B cell (primary cell): ENCODE measurements around the gene ADAMTSL1. TPM values are rescaled to one million over a fixed set of nuclear protein-coding genes. Genes with fewer than 3 reads are reported as not detected.

Experiments used
- ATAC-seq: fragments of 200-7000 bp; cut with Tn5 transposase; one replicate; pipeline ENCODE4 v1.10.0; 2021; ENCODE audit warnings: low read depth, mild to moderate bottlenecking, moderate number of reproducible peaks, moderate library complexity
- CTCF ChIA-PET: fragments of 350-600 bp; sonication (Branson Sonifier 250); formaldehyde crosslinking; loops from one replicate; lab custom pipeline; 2021; ENCODE audit warnings: antibody characterized with exemption, inconsistent platforms; lab: Charles Lee
- POLR2A ChIA-PET: fragments of 350-600 bp; sonication (Branson Sonifier 250); formaldehyde crosslinking; loops from one replicate; lab custom pipeline; 2021; ENCODE audit warnings: antibody characterized with exemption; lab: Charles Lee
- DNase-seq: peaks from one replicate; pipeline ENCODE4 v3.0.0; 2013
- H2AFZ ChIP-seq: 2 replicates; pipeline ENCODE4 v1.6.1; 2012; ENCODE audit warnings: mild to moderate bottlenecking, low read depth, low read length; ENCODE audit not compliant: insufficient read depth, poor library complexity, severe bottlenecking
- H3K27ac ChIP-seq, 2 donors: 1 replicate in 1 of 2; 2 replicates in 1 of 2; pipeline ENCODE4 v1.5.1; 2012 to 2013; ENCODE audit warnings: low read length in 2 of 2, mild to moderate bottlenecking in 2 of 2, moderate library complexity in 1 of 2
- H3K27me3 ChIP-seq, 4 experiments: fragments of 200-600 bp in 1 of 4; sonication (generic) in 1 of 4; replicated peaks in 1 of 4; 1 replicate in 2 of 4; 2 replicates in 2 of 4; pipeline versions ENCODE4 v1.6.1 to v1.7.0; 2013 to 2016; ENCODE audit warnings: low read length in 3 of 4, mild to moderate bottlenecking in 2 of 4, mixed read lengths in 1 of 4, moderate library complexity in 1 of 4; ENCODE audit not compliant: insufficient read depth in 4 of 4, control insufficient read depth in 3 of 4; ENCODE audit errors: control extremely low read depth in 1 of 4
- H3K36me3 ChIP-seq, 2 experiments: replicated peaks in 1 of 2; 1 replicate in 1 of 2; 2 replicates in 1 of 2; pipeline versions ENCODE4 v1.6.1 to v1.7.1; 2013; ENCODE audit warnings: low read length in 1 of 2; ENCODE audit not compliant: insufficient read depth in 2 of 2, control insufficient read depth in 1 of 2; ENCODE audit errors: control extremely low read depth in 1 of 2, extremely low read depth in 1 of 2
- H3K4me1 ChIP-seq, 2 donors: fragments of 200-600 bp in 1 of 2; sonication (generic) in 1 of 2; 1 replicate in 1 of 2; 2 replicates in 1 of 2; pipeline versions ENCODE4 v1.5.1 to v1.6.1; 2013 to 2017; ENCODE audit warnings: low read length in 2 of 2; ENCODE audit not compliant: control insufficient read depth in 2 of 2, insufficient read depth in 2 of 2
- H3K4me2 ChIP-seq: replicated peaks from 2 replicates; pipeline ENCODE3; 2012; ENCODE audit warnings: mild to moderate bottlenecking, low read depth, low read length; ENCODE audit not compliant: poor library complexity, severe bottlenecking
- H3K4me3 ChIP-seq, 5 experiments: fragments of 200-600 bp in 1 of 5; sonication (generic) in 1 of 5; 1 replicate in 3 of 5; 2 replicates in 2 of 5; pipeline versions ENCODE4 v1.5.1 to v1.7.0; 2011 to 2016; ENCODE audit warnings: low read length in 4 of 5, mild to moderate bottlenecking in 4 of 5, low read depth in 2 of 5, control low read depth in 1 of 5, moderate library complexity in 1 of 5; ENCODE audit not compliant: insufficient read depth in 1 of 5; ENCODE audit errors: control extremely low read depth in 1 of 5, extremely low read depth in 1 of 5
- H3K79me2 ChIP-seq: fragments of 200-600 bp; sonication (generic); one replicate; pipeline ENCODE4 v1.6.0; 2016; ENCODE audit warnings: low read length; ENCODE audit not compliant: control insufficient read depth, insufficient read depth
- H3K9ac ChIP-seq: fragments of 200-600 bp; sonication (generic); 2 replicates; pipeline ENCODE4 v1.6.1; 2017; ENCODE audit warnings: mild to moderate bottlenecking, low read length, moderate library complexity
- H3K9me3 ChIP-seq, 3 donors: one replicate each; pipeline versions ENCODE4 v1.6.1 to v1.7.1; 2013; ENCODE audit warnings: low read length in 2 of 3; ENCODE audit not compliant: control insufficient read depth in 2 of 3, insufficient read depth in 1 of 3; ENCODE audit errors: control extremely low read depth in 1 of 3
- H4K20me1 ChIP-seq: 2 replicates; pipeline ENCODE4 v1.6.0; 2012; ENCODE audit warnings: mild to moderate bottlenecking, low read length; ENCODE audit not compliant: insufficient read depth, control insufficient read depth, poor library complexity, severe bottlenecking
- H3K27ac Mint-ChIP-seq: one replicate; pipeline ENCODE4 v1.8.0; 2021; ENCODE audit warnings: mixed read lengths
- H3K27me3 Mint-ChIP-seq: one replicate; pipeline ENCODE4 v1.8.0; 2021; ENCODE audit warnings: mixed read lengths
- H3K4me1 Mint-ChIP-seq: one replicate; pipeline ENCODE4 v1.8.0; 2021; ENCODE audit warnings: mixed read lengths
- H3K4me3 Mint-ChIP-seq: one replicate; pipeline ENCODE4 v1.8.0; 2021; ENCODE audit warnings: mixed read lengths
- H3K9me3 Mint-ChIP-seq: one replicate; pipeline ENCODE4 v1.8.0; 2022; ENCODE audit warnings: mixed read lengths; ENCODE audit not compliant: insufficient read depth
- CTCF ChIP-seq: fragments of 200-600 bp; IDR thresholded peaks from one replicate; pipeline ENCODE4 v1.8.0; 2022; ENCODE audit warnings: antibody characterized with exemption, mild to moderate bottlenecking
- EZH2 ChIP-seq: IDR thresholded peaks from 2 replicates; pipeline ENCODE4 v1.6.1; 2012; ENCODE audit warnings: borderline replicate concordance, low read depth, mild to moderate bottlenecking, moderate library complexity, low read length; ENCODE audit not compliant: insufficient read depth, poor library complexity, severe bottlenecking
- WGBS: methylation state at CpG from one replicate; pipeline ENCODE4 v1.1.5; 2013; ENCODE audit warnings: missing lambda C conversion rate; ENCODE audit not compliant: insufficient coverage; 5-methylcytosine and 5-hydroxymethylcytosine counted together
- intact Hi-C: fragments of 100-400 bp; cut with micrococcal nuclease; formaldehyde crosslinking; loops from one replicate; pipeline ENCODE4 v1.10.0; 2022
- polyA plus RNA-seq: library from polyadenylated mRNA; depleted of rRNA; stranded (reverse); fragments of >200 nt; gene quantifications from 2 replicates; pipeline ENCODE4 v1.2.3, GENCODE V29; 2012
- total RNA-seq, 2 donors: library from RNA; stranded (reverse); fragments of 120-200 nt in 1 of 2; gene quantifications; 1 replicate in 1 of 2; 2 replicates in 1 of 2; pipeline versions ENCODE4 v1.2.3 to v1.2.4, GENCODE V29; 2013 to 2022

The ADAMTSL1 gene
- total and polyA plus RNA-seq, 2 donors (not counting 1 experiment from before 2014, with no cell fraction given) = not detected

- Histone ChIP-seq H3K4me3 (no peak overlapping the region), H3K27me3 (no peaks in the 10 kb centered on the region), H3K4me1 (no peaks in the 10 kb centered on the region), H3K4me2 (no peak overlapping the region), H2AFZ (no peak overlapping the region), H3K9ac (no peak overlapping the region), H4K20me1 (no peaks in the 10 kb centered on the region), H3K79me2 (no peaks in the 10 kb centered on the region), H3K9me3 (peaks cover 0 to 2% (median 0%) of the 10 kb centered on the region in 3 donors), H3K27ac (no peak overlapping the region), H3K36me3 (no peaks in the 10 kb centered on the region)
- no peak overlapping the region for H3K4me3 Mint-ChIP-seq
- no peaks in the 10 kb centered on the region for H3K4me1 Mint-ChIP-seq
- CTCF ChIA-PET = no interaction called here
- DNase-seq = no peak
- no peak for ATAC-seq
- POLR2A ChIA-PET = no interaction called here
- peaks cover 13% of the 10 kb centered on the region for H3K27me3 Mint-ChIP-seq
- no peak for TF ChIP-seq EZH2
- no peak for TF ChIP-seq CTCF
- WGBS = 100% methylated on average over 2 of the region's 4 CpGs
- peaks cover 3% of the 10 kb centered on the region for H3K9me3 Mint-ChIP-seq
- intact Hi-C loops = no loop called here
- H3K27ac Mint-ChIP-seq = no peak overlapping the region
These were observed 1.1 kb upstream of the ADAMTSL1 start for GRCh38 chr9:18472841-18473251.

DNA sequence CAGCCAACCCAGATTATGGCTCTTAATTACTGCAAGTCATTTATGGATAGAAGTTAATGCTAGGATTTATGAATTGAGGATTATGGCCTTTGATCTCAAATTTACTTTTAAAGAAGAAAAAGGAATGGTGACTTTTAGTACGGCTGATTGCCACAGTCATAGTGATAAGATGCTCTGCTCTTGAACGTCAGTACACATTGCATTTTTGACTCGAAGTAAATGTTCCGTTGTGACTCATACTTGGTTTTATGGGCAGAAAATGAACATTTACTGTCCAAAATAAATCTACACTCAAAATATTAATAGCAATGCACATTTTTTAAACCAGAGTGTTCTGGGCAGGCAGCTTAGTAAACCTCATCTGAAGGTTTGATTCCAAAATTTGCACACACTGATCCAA is 830 bp downstream of the ADAMTSL1 start:
- H3K9ac ChIP-seq = no peak overlapping the region
- intact Hi-C loops = no loop called here

More for the DNA sequence above, 830 bp downstream of the ADAMTSL1 start:
- H3K4me3 ChIP-seq = no peak overlapping the region
- Mint-ChIP-seq H3K9me3 (peaks cover 3% of the 10 kb centered on the region), H3K27me3 (peaks cover 22% of the 10 kb centered on the region), H3K4me1 (no peaks in the 10 kb centered on the region), H3K27ac (no peak overlapping the region), H3K4me3 (no peak overlapping the region)
- 100% methylated on average over 2 of the region's 4 CpGs for WGBS
- H3K36me3 ChIP-seq = no peaks in the 10 kb centered on the region
- POLR2A ChIA-PET = no interaction called here
- no peak overlapping the region for H3K4me2 ChIP-seq
- H3K79me2 ChIP-seq = no peaks in the 10 kb centered on the region
- H2AFZ ChIP-seq = no peak overlapping the region
- H3K27ac ChIP-seq = no peak overlapping the region
- H3K9me3 ChIP-seq = peaks cover 0 to 2% (median 0%) of the 10 kb centered on the region in 3 donors
- TF ChIP-seq CTCF = no peak
- no peak for TF ChIP-seq EZH2
- H3K27me3 ChIP-seq = no peaks in the 10 kb centered on the region
- CTCF ChIA-PET = no interaction called here
- no peaks in the 10 kb centered on the region for H4K20me1 ChIP-seq
- no peak for ATAC-seq
- DNase-seq = no peak
- H3K4me1 ChIP-seq = no peaks in the 10 kb centered on the region
